ENCODE measurements around the gene CPXM1. TPM values are rescaled to one million over a fixed set of nuclear protein-coding genes. Genes with fewer than 3 reads are reported as not detected.

CPXM1 gene
- polyA plus RNA-seq, 1 donor (not counting 4 experiments of a cell fraction or from before 2014, with no cell fraction given), result not detected

GRCh38 chr20:2746636-2747265 is 53.7 kb downstream of the CPXM1 start:
- dilution Hi-C loops (cut with MboI; ENCODE audit: extremely low pct_ligation_motif_present, low sequenced_read_pairs), result no loop called here
- FAIRE-seq (no peak), DNase-seq (ENCODE audit: low read depth, low spot score) (no peak)
- Histone ChIP-seq H3K4me3 (ENCODE audit: control insufficient read depth in 2 of 3, extremely low read depth in 1 of 3, insufficient read depth in 2 of 3, low read depth in 1 of 3, low read length in 3 of 3) (no peak overlapping the region), H3K9me3 (ENCODE audit: control insufficient read depth, low read depth, low read length) (no peaks in the 10 kb centered on the region), H3K4me1 (ENCODE audit: control insufficient read depth, extremely low read depth, insufficient read depth, low read length) (no peaks in the 10 kb centered on the region), H3K79me2 (ENCODE audit: control insufficient read depth, insufficient read depth, low read length) (no peaks in the 10 kb centered on the region), H3K4me2 (ENCODE audit: control insufficient read depth, extremely low read depth, insufficient read depth, low read depth, low read length) (no peak overlapping the region), H3K27me3 (ENCODE audit: control insufficient read depth, extremely low read depth, insufficient read depth, low read length) (peaks cover 61% of the 10 kb centered on the region), H3K9ac (ENCODE audit: control insufficient read depth, extremely low read depth, insufficient read depth, low read length) (no peak overlapping the region), H3K36me3 (ENCODE audit: control insufficient read depth in 2 of 2, extremely low read depth in 1 of 2, insufficient read depth in 2 of 2, low read length in 2 of 2) (no peaks in the 10 kb centered on the region), H3K27ac (ENCODE audit: control insufficient read depth, insufficient read depth, low read length) (no peak overlapping the region), H3K9me1 (ENCODE audit: control insufficient read depth, extremely low read depth, insufficient read depth, low read length) (no peaks in the 10 kb centered on the region), H4K20me1 (ENCODE audit: control insufficient read depth, extremely low read depth, insufficient read depth, low read length) (no peaks in the 10 kb centered on the region), H2AFZ (ENCODE audit: control insufficient read depth, low read length) (no peak overlapping the region)
- TF ChIP-seq EZH2 (IDR thresholded peaks at IDR 0.05; ENCODE audit: low read length) (no peak), CTCF (optimal IDR thresholded peaks at IDR 0.05 in 1 of 3, IDR thresholded peaks at IDR 0.05 in 1 of 3, conservative IDR thresholded peaks at IDR 0.05 in 1 of 3; ENCODE audit: extremely low read depth in 1 of 3, insufficient read depth in 2 of 3, low read length in 3 of 3) (no peak)

GRCh38 chr20:2745936-2746635 is 54.3 kb downstream of the CPXM1 start:
- DNase-seq (ENCODE audit: low read depth, low spot score) (no peak), FAIRE-seq (no peak)
- Histone ChIP-seq H3K36me3 (ENCODE audit: control insufficient read depth in 2 of 2, extremely low read depth in 1 of 2, insufficient read depth in 2 of 2, low read length in 2 of 2) (no peaks in the 10 kb centered on the region), H3K9me1 (ENCODE audit: control insufficient read depth, extremely low read depth, insufficient read depth, low read length) (no peaks in the 10 kb centered on the region), H3K4me3 (ENCODE audit: control insufficient read depth in 2 of 3, extremely low read depth in 1 of 3, insufficient read depth in 2 of 3, low read depth in 1 of 3, low read length in 3 of 3) (no peak overlapping the region), H3K4me1 (ENCODE audit: control insufficient read depth, extremely low read depth, insufficient read depth, low read length) (no peaks in the 10 kb centered on the region), H4K20me1 (ENCODE audit: control insufficient read depth, extremely low read depth, insufficient read depth, low read length) (no peaks in the 10 kb centered on the region), H3K79me2 (ENCODE audit: control insufficient read depth, insufficient read depth, low read length) (no peaks in the 10 kb centered on the region), H3K4me2 (ENCODE audit: control insufficient read depth, extremely low read depth, insufficient read depth, low read depth, low read length) (no peak overlapping the region), H3K27ac (ENCODE audit: control insufficient read depth, insufficient read depth, low read length) (no peak overlapping the region), H3K9ac (ENCODE audit: control insufficient read depth, extremely low read depth, insufficient read depth, low read length) (no peak overlapping the region), H3K27me3 (ENCODE audit: control insufficient read depth, extremely low read depth, insufficient read depth, low read length) (peaks cover 55% of the 10 kb centered on the region), H3K9me3 (ENCODE audit: control insufficient read depth, low read depth, low read length) (no peaks in the 10 kb centered on the region), H2AFZ (ENCODE audit: control insufficient read depth, low read length) (no peak overlapping the region)
- dilution Hi-C loops (cut with MboI; ENCODE audit: extremely low pct_ligation_motif_present, low sequenced_read_pairs), result no loop called here
- TF ChIP-seq EZH2 (IDR thresholded peaks at IDR 0.05; ENCODE audit: low read length) (no peak), CTCF (optimal IDR thresholded peaks at IDR 0.05 in 1 of 3, IDR thresholded peaks at IDR 0.05 in 1 of 3, conservative IDR thresholded peaks at IDR 0.05 in 1 of 3; ENCODE audit: extremely low read depth in 1 of 3, insufficient read depth in 2 of 3, low read length in 3 of 3) (no peak)

Data from keratinocyte (primary cell).